ENCODE data around the gene CASP2.

- TF ChIP-seq ZNF574 (CRISPR knock-in tag; IDR thresholded peaks at IDR 0.05) (no peak), POLR2A (IDR thresholded peaks at IDR 0.05; ENCODE audit: insufficient read depth in 1 of 2, low read depth in 2 of 2, low read length in 2 of 2) (no peak), GABPA (IDR thresholded peaks at IDR 0.05; ENCODE audit: low read depth, low read length) (no peak), GABPA (CRISPR knock-in tag; IDR thresholded peaks at IDR 0.05; ENCODE audit: low read depth) (no peak)
Measured at GRCh38 chr7:143255564-143255963, 32.6 kb upstream of the CASP2 start.
